LNCAP (cell line): ENCODE measurements around the gene KRAS.

Experiments
- TF ChIP-seq, protein P1 (sequence below): fragments of 450-650 bp; IDR thresholded peaks from 2 replicates; pipeline ENCODE4 v1.5.1; 2017; ENCODE audit warnings: mild to moderate bottlenecking

KRAS gene

DNA sequence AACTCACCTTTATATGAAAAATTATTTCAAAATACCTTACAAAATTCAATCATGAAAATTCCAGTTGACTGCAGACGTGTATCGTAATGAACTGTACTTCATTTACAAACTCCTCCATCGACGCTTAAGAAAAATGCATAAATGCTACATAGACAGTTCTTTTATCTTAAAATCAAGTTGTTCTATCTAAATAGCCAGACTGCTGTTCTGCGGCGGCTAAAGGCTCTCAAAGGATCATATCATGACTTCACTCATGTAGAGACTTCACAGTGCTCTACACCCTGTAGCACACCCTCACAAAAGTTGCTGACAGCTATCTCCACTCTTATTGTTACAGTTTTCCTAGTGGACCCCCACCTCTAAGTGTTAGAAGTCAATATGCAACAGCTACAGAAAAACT, 5.2 kb downstream of the KRAS start:
- TF ChIP-seq, protein P1, sequence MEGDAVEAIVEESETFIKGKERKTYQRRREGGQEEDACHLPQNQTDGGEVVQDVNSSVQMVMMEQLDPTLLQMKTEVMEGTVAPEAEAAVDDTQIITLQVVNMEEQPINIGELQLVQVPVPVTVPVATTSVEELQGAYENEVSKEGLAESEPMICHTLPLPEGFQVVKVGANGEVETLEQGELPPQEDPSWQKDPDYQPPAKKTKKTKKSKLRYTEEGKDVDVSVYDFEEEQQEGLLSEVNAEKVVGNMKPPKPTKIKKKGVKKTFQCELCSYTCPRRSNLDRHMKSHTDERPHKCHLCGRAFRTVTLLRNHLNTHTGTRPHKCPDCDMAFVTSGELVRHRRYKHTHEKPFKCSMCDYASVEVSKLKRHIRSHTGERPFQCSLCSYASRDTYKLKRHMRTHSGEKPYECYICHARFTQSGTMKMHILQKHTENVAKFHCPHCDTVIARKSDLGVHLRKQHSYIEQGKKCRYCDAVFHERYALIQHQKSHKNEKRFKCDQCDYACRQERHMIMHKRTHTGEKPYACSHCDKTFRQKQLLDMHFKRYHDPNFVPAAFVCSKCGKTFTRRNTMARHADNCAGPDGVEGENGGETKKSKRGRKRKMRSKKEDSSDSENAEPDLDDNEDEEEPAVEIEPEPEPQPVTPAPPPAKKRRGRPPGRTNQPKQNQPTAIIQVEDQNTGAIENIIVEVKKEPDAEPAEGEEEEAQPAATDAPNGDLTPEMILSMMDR, result no peak

DNA sequence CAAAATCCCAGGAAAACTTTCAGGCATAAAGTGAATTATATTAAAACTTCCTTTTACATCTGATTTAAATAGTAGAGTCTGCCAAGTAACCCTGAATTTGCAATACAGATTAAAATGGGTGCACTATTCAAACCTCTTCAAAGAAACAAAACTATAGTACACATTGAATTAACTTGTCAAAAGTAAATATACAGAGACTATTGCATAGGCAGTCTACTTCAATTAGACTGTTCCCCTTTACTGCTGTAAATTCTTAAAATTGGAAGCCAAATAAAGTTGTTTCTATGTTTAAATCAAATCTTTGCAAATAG, 7.1 kb downstream of the KRAS start:
- TF ChIP-seq, protein P1, result no peak

DNA sequence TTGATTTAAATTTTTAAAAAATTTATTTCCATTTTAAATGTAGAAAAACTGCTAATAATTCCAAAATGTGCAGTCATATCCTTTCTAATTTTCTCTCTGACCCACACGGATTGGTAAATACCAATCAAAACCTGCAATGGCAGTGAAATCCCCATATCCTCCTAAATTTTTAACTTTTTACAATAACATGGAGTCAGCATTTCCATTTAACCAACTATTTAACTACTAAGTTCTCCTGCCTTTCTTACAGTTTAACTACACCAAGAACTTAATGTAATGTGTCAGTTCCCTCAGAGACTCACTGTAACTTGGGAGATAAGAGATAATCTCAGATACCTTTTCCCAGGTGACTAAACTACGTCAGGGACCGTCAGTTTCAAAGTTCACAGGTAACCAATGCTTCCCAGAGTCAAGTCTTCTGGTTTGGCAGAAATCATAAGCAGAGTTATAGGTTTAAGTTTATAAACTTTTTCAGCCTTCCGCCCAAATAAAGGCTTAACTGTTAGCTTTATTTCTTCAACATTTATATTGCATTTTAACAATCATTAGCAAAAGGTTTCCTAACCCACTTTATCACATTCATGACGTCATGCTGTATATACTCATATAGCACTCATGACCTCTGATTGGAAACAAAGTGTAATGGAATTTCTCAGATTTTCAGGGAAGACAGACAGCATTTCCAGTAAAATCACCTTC, 7.6 kb downstream of the KRAS start:
- TF ChIP-seq, protein P1, result no peak

DNA sequence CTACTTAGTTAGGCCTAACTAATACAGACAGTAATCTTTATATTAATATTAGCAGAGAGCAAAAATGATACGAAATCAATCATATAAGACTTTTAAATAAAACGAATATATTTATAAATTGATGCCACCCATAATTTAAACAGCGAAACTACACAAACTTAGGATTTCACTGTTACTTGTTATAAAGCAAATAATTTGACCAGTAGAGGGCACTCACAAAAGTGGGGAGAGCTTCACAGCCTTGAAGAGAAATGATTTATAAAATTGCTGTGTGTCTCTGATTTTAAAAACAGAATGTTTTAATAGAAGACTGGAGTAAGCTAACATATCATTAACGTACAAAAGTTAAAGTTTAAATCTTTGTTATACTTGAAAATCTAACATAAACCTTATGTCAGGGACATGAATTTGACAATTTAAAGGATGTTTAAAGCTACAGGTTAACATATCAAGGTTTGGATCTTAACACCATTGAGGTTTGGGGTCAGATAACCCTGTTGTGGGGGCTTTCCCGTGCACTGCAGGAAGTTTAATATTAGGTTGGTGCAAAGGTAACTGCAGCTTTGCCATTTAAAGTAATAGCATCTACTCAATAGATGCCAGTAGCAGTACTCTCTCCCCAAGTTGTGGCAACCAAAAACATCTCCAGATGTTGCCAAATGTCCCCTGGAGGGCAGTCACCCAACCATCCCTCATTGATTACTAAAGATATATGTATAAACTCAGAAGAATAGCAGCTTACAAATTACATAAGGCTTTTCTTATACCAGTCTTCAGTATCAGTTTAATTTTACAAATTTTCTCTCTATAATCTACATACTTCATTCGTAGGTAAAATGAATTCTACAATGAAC, 9.3 kb downstream of the KRAS start:
- TF ChIP-seq, protein P1, result peak; percentile 77

DNA sequence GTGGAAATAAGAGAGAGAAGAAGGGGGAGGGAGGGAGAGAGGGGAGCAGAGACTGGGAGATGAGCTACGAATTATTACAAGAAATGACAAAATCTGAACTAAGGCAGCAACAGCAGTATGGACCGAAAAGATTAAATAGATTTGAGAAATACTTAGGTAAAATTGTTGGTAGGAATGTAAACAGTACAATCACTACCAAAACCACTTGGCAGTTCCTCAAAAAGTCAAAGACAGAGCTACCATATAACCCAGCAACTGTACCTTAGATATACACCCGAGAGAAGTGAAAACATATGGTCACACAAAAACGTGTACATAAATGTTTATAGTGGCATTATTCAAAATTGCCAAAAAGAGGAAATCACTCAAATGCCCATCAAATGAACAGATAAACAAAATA, 14.1 kb downstream of the KRAS start:
- TF ChIP-seq, protein P1, result no peak

DNA sequence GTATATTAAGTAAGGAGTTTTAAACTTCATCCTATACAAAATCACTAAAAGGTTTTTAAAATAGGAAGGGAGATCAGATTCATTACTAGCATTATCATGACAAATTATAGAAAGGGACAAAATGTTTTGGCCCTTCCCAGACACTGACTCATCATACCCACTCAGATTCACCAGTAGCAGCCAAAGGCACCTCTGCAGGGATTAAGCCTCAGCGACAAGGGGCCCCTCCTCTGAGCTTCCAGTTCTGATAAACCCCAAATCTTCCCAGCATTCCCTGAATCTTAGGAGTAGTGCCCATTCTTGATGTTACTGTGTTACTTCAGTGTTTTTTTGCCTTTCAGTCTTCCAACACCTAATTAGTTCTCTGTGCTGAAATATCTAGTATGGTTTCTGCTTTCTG, 14.5 kb downstream of the KRAS start:
- TF ChIP-seq, protein P1, result no peak

DNA sequence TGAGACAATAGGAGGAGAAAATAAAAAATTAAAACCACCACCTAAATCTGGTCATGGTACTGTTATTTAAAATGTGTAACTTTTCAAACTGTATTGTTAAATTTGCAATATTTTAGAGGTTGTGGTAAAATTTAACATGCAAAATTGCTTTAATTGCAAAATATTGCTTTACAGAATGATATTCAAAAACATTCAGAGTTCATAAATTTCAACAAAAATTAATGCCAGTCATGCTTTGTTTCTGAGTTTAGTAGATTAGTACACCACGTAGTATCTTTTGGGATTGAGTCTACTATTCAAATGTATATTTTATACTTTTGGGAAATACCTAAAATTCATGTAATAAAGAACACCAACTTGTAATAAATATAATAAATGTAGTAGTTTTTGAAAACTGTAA, 37.4 kb downstream of the KRAS start:
- TF ChIP-seq, protein P1, result no peak
